NK-92 treated with Interleukin-12 subunit alpha and Interleukin-12 subunit beta, amount 100 ng/mL, for 24 hours (cell line): Measurements from ENCODE around the gene ANKRD40CL.
"Not testable (repeated sequence)": the region's sequence is repeated elsewhere in the genome, so short reads cannot be mapped to it uniquely, and the experiment has no call there.

Experiments
- DNase-seq: peaks from one replicate; lab custom pipeline; 2025; lab: John Stamatoyannopoulos, UW

ANKRD40CL gene

GRCh38 chr17:50762177-50762576 is 5.1 kb downstream of the ANKRD40CL start:
- no peak for DNase-seq

- no peak for DNase-seq
Measured at GRCh38 chr17:50758989-50759544, 8.3 kb downstream of the ANKRD40CL start.

- no peak for DNase-seq
Measured at GRCh38 chr17:50758524-50758923, 8.8 kb downstream of the ANKRD40CL start.

GRCh38 chr17:50754521-50754920 is 12.8 kb downstream of the ANKRD40CL start:
- DNase-seq = no peak

DNA sequence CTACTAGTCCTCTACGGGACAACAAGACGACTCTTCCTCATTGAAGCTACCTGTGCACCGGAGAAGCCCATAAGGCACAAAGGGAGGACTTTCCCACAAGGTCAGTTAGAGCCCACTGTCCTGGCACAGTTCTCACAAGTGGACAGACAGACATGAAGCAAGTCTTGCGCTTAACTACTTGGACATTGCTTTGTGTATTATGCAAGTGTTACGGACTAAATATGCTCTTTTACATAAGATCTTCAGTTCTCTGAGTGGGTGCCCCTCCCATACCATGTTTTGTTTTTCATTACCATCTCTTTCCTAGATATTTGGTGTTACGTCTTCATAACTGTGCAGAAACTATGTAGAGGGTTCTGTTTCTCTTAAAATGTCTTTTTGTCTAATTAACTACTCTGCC is 18.1 kb downstream of the ANKRD40CL start:
- DNase-seq = no peak

GRCh38 chr17:50745631-50746030 is 21.7 kb downstream of the ANKRD40CL start:
- no peak for DNase-seq

DNA sequence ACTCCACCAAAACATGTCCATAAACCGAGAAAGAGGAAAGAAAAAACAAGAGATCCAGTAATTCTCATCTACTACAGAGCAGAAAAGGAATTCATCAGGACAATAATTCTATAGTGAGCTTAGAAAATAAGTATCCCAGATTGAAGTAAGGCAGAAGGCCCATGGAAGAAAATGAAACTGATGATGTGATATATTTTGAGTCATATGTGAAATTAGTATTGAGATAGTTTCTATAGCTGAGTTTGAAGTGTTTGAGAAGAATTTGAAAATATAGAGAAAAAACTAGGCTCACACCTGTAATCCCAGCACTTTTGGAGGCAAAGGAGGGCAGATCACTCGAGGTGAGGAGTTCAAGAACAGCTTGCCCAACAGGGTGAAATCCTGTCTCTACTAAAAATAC is 28.2 kb downstream of the ANKRD40CL start:
- DNase-seq = no peak

DNA sequence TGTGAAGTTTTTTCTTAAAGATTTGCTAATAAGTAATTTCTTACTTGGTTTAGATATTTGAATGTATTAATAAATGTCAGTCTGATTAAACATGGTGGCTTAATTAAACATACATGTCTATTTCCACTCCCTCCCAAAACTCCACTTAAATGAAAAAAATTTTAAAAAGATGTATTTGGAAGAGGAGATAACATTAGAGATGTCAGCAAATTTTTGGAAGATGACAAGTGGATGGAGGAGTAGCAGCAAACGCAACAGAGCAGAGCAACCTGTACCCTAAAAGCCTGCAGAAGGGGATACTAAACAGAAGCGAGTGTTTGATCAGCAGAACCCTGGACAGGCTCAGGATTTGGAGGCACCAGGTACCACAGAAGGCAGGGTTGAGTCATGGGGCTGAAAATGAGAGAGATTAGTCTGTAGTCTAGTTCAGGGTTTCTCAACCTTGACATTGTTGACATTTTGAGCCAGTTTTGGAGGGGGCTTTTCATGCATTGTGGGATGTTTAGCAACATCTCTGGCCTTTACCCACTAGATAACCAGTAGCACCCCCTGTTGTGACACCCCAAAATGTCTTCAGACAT is 30.1 kb downstream of the ANKRD40CL start:
- no peak for DNase-seq

- no peak for DNase-seq
Measured at GRCh38 chr17:50735287-50735686, 32.0 kb downstream of the ANKRD40CL start.

- DNase-seq = no peak
Measured at GRCh38 chr17:50731575-50732460, 35.5 kb downstream of the ANKRD40CL start.

DNA sequence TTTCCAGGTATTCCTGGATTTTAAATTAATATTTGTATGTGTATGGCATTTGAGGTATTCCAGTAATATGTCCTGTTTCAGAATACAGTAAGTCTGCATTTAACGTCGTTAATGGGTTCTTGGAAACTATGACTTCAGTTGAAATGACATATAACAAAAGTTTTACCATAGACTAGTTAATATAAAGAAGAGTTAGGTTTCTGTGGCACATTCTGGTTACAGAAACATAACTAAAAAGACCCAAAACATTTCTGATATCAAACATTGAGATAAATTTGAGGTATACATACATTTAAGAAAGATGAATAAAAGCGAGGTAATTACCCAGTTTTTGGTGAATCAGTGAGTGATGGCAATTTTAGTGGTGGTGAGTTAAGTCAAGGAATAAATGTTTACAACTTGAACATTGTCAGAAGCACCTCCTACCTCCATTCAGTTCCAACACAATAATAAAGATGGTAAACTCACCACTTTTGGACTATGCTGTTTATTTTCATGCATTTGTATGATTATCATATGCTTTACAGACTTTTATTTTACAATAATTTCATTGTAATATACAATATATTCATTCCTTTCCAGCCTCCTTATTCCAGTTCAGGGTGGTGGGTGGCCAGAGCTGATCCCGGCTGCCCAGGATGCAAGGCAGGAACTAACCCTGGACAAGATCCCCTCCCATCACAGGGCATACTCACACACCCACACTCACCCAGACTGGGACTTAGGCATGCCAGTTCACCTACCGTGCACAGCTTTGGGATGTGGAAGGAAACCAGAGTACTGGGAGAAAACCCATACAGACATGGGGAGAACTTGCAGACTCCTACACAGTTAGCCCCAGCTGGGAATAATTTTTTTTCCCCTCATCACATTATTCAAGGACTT is 38.2 kb downstream of the ANKRD40CL start:
- no peak for DNase-seq

DNA sequence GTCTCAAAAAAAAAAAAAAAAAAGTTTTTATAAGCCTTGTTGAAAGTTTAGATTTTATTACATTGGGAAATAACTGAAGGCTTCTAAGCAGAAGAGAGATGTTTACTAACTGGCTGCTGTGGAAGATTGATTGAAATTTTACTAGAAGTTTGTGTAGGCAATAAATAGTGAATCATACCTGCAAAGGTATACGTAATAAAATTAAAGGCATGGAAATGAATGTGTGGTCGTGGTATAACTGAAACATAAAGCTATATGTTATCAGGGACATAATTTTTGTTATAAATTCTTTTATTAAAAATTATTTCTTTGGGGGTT is 39.2 kb downstream of the ANKRD40CL start:
- no peak for DNase-seq

GRCh38 chr17:50725769-50726655 is 41.3 kb downstream of the ANKRD40CL start:
- DNase-seq = no peak

GRCh38 chr17:50724622-50725021 is 42.7 kb downstream of the ANKRD40CL start:
- DNase-seq = not testable (repeated sequence)

GRCh38 chr17:50722746-50723145 is 44.6 kb downstream of the ANKRD40CL start:
- no peak for DNase-seq

DNA sequence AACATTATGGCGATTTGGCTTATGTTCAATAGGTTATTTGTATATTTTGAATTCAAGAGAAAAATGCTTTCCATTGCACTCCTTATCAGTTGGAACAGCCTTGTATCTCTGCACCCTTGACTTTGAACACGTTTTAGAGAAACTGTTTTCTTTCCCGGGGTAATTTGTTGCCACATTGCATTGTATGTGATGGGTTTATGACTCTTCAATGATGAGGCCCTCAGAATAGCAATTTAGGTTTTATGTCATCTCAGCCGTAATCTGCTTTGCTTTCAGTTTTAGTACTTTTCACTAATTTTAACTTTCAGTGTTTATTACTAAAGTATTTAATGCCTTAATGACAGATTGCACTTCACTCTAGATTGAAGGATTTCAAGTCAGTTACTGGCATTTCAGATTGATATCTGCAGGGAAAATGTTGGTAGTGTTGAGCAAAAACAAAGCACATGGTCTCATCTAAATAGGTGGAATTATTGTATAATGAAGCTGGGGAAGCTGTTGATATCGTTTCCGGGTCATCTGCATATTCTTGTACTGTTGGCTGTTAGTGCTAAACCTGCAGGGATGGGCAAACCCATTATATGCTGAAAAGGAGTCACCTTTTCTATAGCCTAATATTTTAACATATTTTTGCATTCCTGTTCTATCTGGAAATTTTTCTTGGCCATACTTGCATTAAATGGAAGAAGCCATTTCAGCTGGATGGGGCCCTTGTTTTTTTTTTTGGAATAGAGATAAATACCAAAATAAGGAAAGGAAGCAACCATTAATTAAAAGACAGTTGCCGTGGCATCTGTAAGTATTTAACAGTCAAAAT is 45.9 kb downstream of the ANKRD40CL start:
- DNase-seq = no peak

GRCh38 chr17:50719924-50720794 is 47.2 kb downstream of the ANKRD40CL start:
- DNase-seq = no peak

DNA sequence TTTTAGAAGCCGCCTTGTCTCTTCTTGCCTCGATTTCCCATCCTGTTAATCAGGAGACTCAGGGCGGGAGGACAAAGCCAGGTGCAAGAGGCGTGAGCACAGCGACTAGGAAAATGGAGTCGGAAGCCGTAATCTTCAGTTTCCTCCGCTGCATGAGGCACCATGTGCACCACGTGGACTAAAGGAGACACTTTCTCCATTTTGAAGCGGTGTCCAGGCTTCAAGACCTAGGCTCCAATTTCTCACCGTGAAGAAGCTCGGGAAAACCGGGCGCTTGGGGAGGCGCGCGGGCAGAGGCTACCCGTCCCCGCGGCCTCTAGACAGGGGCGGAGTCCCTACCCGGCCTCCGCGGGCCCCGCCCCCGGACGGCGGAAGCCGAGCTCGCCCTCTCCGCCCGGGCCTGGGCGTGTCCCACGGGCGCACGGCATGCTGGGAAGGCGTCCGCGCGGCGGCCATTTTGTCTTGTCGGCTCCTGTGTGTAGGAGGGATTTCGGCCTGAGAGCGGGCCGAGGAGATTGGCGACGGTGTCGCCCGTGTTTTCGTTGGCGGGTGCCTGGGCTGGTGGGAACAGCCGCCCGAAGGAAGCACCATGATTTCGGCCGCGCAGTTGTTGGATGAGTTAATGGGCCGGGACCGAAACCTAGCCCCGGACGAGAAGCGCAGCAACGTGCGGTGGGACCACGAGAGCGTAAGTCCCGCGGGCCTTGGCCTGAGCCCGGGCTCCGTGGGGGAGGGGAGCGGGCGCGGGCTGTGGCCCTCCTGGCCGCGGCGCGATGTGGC is 48.0 kb downstream of the ANKRD40CL start, which contains the start of gene LUC7L3:
Gene LUC7L3, plus strand, starts transcription at position 460 of the 780 bp plus-strand sequence. Its CDS starts 130 bp downstream, at position 590.
- peak; percentile 88 for DNase-seq

DNA sequence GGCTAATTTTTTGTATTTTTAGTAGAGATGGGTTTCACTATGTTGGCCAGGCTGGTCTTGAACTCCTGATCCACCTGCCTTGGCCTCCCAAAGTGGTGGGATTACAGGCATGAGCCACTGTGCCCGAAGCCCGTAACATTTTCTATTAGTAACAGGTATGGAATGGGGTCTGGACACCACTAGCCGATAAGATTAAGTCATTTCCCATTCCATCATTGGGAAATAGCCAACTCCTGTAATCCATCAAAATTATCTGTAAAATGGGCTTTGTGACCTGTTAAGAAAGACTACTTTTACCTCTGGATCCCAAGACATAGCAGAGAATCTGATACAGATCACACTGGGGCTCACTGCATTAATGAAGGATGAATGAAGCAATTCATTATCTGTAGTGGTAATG is 51.8 kb downstream of the ANKRD40CL start:
- DNase-seq = no peak
